ENCODE data around the gene RENBP.
A peak's percentile ranks its signal among the peaks of the same experiment; 100 is the strongest.

Gene RENBP

DNA sequence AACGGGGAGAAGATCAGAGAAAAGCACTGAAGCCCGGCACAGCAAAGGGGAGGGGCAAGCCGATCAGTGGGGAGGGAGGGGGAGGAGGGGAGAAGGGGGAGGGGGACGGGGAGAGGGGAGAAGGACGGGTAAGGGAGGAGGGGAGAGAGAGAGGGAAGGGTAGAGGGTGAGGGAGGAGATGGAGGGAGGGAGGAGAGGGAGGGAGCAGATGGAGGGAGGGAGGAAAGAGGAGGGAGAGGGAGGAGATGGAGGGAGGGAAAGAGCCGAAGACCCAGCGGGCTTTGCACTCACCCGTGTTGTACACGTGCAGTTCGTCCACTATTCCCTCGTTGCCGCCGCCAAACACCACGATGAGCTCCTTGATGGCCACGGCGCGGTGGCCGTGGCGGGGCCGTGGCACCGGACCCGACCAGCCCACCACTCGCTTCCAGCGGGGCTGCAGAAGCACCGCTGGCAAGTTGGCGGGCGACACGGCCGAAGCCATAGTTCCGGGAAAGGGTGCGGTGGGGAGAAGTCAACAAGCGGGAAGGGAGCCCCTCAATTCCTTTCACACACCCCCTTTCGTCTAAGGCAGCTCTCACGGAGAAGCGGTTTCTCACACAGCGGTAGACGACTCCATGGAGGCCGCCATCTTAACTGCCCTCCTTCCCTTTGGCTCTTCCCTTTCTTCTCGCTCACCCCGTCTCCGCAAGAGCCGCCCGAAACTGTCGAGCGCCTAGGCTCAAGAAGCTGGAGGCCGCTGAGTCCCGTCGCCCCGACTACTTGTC, 26.1 kb upstream of the RENBP start:
- DNase-seq = peak in 1 of 5 experiments; percentile 80

DNA sequence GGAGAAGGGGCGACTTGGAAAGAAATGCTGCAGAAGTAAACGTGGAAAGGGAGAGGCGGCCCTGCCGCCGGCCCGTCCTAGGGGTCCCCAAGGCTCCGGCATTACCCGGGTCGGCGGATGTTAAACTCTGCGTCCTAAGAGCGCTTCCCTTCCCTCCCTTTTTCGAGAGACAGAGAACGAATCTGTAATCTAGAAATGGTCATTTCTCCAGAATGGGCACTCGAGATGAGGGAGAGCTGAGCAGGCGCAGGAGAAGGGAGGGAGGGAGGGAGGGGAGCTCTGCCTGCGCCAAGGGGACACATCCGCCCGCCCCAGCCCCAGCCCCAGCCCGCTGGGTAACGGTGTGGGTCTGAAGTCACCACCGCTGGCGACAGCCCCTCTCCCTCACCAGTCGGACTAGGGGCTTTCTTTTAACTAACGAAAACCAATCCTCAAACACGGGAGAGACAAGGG, 25.5 kb upstream of the RENBP start:
- no peak for DNase-seq

DNA sequence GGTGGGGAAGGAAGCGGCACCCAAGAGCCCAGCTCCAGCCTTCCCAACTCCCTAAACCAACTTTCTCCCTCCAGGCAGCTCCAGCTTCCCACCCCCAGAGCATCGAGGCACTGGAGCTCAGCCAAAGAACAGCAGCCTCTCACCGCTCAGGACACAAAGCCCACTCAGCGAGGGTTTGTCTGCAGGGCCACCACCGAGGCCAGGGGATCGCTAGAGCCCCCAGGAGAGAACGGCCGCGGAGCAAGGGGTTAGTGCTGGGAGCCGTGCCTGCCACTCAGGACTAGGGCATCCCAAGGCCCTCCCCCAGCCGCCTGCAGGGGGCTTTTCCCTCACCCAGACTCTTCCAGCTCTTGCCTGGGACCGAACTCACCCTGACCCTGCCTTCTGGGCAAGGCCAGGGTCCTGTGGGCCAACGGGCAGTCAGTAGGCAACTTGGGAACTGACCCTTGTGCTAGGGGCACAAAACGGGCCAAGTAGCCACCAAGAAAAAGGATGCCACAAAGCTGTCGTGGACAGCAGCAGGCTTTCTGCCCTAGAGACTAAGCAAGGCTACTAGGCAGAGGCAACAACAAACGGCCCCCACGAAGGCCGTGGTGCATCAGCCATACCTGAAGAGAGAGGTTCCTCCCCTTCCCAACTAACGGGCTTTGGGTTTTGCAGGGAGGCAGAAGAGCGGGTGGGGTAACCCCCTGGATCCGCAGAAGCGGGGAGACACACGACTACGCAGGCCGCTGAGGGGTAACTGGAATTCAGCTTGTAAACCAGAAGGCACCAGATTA, 24.9 kb upstream of the RENBP start:
- no peak for DNase-seq

DNA sequence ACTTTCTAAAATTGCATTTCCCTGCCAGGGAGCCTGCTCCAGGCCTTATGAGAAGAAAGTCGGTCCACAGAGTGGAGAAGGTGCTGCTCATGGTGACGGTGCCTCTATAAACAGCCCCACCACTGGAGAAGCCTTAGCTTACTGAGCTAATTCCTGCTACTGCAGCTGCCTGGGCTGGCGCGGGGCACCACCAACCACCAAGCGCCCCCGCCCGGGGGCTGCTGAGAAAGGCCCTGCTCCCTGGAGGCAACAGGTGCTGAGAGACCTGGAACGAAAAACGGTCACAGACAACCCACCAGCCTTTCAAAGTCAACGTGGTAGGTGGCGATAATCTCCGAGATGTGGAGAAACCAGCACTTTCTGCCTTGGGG, 24.3 kb upstream of the RENBP start:
- peak in 2 of 5 experiments; percentile 29 to 67 for DNase-seq

DNA sequence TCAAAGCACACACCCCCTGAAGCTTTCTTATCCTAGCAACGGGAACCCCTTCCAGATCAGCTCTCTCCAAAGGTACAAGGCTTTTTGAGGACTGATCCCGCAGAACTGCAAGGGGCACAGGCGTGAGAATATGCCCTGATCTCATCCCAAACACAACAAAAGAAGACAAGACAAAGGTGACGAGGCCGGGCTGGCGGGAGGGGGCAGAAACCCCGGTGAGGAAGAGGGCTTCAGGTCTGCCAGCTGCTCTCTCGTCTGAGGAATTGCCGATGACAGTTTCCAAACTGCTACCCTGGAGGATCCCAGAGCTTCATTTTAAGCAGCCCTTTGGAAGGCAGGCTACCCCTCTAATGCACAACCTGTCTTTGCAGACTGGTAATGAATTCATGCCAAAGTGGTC, 23.8 kb upstream of the RENBP start:
- DNase-seq = no peak

DNA sequence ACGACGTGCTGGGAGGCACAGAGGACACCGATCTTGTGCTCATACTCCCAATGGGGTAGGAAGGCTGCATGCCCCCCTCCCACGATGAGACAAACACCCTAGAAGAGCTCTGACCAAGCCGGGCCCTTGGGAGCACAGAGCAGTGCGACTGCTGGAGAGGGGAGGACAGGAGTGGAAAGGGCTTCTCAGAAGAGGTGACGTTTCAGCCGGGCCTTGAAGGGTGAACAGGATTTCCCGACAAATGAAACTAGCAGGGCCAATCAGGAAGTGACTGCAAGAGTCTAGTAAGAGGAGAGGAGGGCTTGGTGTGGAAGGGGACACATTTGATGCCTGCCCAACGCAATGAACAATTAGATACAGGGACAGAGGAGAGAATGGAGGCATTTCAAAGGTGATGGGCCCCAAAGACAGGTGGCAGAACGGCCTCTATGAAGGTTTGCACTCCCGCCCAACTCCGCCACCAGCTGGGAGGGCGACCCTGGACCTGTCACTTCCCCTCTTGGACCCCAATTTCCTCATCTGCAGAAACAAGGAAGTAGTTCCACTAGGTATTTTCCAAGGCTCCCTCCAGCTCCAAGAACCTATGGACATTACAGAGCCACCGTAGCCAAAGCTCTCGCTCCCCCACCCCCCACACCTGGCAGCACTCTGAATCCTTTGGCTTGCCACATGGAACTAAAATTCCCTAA, 23.2 kb upstream of the RENBP start:
- peak in 2 of 5 experiments; percentile 37 to 65 for DNase-seq

DNA sequence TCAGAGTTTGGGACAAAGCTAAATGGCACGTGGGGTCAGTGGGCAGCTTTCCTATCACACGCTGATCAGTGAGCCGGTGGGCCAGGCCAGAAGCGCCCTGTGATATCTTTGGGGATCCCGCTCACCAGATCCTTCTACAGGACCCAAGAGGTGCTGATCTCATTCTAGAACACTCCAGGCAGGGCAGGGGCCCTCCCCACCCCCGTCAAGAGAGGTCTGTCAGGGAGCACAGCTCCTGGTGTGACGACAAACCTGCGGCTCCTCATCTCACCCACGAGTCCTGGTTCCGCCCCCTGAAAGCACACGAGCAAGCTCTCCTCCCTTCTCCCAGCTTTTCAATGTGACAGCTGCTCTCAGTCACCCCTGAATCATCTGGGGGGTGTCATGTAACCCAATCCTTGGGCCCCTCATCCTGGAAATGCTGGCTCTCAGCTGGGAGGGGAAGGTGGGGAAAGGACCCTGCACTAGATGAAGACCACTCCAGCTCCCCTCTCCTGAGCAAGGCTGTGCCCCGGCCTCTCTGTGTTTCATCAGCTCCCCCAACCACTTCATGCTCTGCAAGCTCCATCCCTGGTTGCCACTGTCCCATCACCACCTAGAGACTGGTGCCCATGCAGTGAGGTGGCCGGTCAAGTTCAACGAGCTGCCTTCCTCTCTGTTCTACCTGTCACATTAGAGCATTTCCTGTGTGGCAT, 22.5 kb upstream of the RENBP start:
- peak in 3 of 5 experiments; percentile 38 to 59 (median 45) for DNase-seq

DNA sequence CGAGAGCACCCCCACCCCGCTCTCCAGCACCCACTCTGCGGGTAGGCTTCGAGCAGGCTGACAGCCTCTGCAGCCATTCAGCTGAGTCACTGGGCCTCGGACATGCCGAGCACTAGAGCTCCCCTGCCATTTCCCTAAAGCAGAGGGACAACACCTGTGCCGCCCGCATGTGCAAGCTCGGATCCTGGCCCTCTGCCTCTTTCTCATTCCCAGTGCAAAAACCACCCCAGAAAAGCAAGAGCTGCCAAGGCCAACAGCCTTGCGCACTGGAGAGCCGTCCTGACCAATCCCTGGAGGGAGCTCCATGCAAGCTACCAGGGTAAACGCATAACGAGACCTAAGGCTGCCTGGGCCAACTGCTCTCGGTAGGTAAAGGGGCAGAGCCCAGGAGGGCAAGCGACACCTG, 21.8 kb upstream of the RENBP start:
- DNase-seq = no peak

DNA sequence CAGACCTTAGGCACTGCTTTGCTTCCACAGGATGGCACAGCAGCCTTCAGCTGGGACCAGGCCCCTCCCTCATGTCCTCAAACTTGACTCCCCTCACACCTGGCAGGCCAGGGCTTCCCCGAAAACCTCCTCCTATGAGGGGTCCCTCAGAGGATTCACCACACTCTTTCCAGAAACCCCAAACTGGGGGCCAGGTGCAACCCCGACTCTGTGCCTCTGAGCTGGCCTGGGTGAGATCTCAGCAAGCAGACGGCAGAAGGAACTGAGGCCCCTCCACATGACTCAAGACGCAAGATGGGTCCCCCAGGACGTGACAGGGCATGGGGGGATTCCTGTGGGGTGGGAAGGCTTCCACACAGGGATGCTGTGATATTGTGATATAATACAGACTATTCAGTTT, 21.0 kb upstream of the RENBP start:
- DNase-seq = no peak

DNA sequence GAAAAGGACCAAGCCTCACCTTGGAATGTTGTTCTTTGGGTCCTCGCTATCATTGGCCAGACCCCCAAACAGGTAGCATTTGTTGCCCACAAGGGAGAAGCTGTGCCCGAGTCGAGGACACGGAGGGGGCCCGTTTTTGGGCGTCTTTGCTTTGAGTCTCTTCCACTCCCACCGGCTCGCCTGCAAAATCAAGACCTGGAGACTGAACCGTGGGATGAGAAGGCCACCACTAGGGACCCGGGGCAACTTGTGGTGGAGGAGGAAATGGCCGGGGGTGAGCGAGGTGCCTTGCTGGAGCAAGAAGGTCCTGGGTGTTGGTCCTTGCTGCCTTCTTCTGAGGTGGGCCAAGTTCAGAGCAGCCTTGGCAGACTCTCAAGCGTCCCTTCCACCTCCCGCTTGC, 19.7 kb upstream of the RENBP start:
- DNase-seq = no peak

DNA sequence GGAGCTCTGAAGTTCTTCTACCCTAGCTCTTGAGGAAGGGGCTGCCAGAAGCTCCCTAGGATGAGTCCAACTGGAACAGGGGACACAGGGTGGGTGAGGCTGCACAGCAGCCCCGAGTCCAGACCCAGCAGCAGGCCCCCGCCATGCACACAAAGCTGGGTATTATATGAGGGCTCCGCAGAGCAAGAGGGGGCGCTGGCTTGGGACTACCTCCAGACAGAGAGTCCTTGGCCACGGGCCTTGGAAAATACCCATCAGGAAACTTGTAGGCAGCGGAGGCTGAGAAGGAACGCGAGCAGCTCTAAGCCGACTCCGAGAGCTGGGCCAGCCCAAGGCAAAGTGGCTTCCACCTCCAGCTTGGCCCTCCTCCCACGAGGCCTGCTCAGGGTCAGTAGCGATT, 19.1 kb upstream of the RENBP start:
- no peak for DNase-seq

DNA sequence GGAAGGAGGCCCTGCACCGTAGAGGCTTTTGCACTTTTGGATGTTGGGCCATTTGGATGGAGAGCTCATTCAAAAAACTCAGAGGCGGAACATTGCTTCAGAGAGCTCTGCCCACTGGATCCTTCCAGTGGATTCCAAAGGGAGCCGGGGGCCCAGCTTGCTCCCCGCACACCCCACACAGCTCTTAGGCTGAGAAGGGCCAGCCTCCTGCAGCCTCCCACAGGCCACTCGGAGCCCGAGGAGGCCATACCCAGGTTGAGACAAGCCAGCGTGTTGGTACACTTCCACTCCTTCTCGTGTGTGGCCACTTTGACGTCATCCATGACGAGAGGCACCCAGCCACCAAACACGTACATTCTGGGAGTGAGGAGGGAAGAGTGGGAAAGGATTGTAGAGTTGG, 16.8 kb upstream of the RENBP start:
- no peak for DNase-seq

DNA sequence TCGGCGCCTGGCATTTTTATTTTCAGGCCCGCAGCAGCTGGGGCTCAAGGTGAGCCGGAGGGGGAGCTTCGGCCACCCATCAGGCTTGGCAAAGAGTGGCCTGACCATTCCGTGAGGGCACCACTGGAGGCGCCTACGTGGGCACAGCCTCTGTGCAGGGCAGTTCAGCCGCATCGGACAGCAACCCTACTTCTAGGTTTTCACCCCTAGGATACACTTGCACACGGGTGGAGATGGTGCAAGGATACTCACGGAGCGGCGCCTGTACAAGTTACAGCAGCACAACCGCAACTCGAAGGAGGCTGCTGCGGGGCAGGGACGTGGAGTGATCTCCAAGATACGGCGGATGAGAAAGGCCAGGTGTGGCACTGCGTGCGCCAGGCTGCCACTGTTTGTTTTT, 16.3 kb upstream of the RENBP start:
- DNase-seq = no peak

DNA sequence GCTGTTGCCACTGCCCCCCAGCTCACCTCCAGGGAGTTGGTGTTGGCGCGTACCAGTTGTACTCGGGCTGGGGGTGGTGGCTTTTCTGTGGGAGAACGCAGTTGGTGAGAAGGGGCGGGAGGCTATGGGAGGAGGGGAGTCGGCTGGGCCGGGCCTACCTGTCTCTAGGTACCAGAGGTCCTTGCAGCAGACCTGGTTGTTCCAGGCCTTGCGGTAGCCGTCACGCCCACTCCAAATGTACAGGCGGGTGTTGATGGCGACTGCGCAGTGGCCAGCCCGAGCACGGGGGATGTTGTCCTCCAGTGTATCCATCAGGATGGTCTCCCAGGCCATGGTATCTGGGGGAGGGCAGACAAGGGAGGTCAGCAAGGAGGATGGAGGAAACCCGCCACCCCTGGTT, 15.6 kb upstream of the RENBP start:
- no peak for DNase-seq

DNA sequence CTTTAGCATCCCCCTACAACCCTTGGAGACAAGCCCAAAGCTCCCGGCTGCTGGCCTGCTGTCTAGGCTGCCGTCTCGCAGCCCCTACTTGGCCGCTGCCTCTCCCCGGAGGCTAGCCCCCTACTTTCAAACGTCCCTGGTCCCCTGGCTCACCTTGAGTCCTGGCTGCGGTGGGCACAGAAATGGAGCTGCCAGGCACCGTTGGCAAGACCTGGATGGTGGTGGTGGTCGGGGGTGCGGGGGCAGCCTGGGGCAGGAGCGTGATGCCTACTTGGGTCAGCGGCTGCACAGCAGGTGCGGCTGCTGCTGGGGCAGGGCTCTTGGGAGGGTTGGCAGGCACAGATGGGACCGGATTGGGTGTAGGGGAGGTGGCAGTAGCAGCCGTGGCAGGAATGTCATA, 15.2 kb upstream of the RENBP start:
- no peak for DNase-seq

DNA sequence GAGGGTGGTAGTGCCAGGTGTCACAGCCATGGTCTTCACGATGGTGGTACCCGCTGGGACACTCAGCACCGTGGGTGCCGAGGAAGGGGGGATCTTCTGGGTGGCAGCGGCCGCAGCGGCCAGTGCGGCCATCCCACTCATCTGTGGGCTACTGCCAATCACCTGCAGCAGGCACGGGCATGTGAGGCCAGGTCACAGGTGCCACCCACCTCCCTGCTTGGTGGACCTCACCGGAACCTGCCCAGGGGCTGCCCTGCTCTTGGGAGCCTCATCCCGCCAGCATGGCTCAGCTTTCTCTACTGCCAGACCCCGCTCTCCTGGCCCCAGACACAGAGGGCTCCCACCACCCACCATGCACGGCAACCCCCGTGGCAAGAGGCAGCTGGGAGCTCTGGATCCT, 14.2 kb upstream of the RENBP start:
- DNase-seq = no peak

DNA sequence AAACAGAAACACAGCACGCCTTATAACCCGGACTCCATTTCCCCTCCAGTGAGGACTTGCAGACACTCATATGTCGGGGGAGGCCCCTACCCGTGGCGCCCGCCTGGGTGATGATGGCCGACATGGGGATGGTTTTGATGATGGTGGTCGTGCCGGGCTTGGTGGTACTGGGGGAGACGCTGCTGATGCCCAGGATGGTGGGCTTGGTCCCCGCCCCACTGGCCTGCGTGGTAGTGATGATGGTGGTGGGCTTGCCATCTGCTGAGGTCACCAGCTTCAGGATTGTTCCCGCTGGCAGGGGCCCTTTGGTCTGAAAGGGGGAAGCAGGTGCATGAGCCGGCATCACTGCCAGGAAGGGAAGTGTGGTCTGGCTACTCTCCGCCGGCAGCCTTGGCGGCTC, 12.8 kb upstream of the RENBP start:
- no peak for DNase-seq

DNA sequence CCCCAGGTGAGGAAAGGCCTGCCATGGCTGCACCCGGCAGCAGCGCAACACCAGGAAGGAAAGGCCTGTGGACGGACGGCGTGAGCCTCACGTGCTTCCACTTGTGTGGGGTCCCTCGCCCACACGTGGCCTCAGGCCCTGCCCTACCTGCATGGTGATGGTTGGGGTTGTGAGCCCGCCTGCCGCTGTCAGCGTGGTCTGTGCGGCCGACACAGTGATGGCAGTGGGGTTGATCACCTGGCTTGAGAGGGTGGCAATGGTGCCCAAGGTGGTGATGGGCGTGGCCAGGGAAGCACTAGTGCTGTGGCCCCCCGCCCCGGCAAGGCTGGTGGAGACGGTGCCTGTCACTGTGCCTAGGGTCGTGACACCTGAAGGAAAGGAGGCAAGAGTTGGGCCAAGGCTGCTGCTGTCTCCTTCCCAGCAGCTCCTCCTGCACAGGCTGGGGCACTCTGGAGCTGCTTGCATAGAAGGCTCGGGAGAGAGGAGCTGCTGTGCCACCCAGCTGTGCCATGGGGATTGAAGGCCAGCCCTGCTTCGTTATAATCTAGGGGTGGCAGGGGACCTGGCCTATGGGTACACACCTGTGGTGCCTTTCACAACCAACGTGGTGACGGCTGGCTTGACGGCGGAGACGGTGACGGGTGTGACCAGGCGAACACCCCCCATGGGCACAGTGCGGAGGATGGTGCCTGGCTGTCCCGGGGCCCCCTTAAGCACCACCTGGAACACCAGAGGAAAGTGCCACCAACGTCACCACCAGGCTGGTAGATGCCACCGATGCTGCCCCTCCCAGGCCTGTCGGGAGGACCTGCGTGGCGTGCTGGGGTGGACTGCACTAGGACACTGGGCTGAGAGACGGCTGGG, 11.8 kb upstream of the RENBP start:
- no peak for DNase-seq

DNA sequence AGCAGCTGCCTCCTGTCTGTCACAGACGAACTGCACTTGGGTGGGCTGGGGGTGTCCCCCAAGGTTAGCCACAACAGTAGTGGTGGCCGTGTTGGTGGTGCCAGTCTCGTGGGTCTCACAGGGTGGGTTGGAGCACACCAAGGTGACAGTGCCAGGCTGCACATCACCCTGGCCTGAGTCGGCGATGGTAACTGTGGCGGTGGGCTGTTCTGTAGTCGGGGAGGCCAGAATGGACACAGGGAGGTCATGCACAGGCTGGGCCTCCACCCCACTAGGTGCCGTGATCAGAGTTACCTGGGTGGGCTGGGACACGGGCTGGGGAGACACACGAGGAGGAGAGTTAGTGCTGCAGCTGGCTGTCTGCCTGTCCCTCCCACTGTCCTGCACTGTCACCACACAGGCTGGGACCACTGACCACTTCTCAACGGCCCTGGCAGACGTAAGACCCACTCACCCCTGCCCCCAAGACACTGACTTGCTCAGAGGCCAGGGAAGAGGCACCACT, 10.8 kb upstream of the RENBP start:
- DNase-seq = no peak

DNA sequence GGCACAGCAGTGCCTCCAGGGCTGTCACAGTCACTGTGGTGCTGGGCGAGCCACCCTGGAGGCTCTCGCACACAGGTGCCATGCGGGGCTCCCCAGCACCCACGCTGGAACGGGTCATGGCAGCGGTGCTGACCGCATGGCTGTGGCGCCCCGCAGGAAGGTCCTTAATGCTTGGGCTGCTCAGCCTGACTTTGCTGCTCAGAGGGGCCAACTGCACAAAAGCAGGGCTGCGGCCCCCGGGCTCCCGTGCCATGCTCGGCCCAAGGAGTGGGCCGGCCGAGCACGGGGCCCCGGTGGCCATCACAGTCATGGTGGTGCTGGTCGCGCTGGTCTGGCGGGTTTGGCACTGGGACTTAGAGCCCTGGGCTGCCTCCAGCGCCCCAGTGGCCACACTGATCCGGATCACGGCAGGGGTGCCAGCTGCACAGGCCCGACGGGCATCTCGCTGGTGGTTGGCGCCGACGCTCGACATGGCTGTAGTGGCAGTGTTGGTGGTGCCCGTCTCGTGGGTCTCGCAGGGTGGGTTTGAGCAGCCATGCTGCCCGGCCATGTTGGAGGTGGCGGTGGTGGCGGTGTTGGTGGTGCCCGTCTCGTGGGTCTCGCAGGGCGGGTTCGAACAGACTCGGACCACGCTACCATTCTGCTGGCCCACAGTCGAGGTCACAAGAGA, 10.2 kb upstream of the RENBP start:
- DNase-seq = no peak

DNA sequence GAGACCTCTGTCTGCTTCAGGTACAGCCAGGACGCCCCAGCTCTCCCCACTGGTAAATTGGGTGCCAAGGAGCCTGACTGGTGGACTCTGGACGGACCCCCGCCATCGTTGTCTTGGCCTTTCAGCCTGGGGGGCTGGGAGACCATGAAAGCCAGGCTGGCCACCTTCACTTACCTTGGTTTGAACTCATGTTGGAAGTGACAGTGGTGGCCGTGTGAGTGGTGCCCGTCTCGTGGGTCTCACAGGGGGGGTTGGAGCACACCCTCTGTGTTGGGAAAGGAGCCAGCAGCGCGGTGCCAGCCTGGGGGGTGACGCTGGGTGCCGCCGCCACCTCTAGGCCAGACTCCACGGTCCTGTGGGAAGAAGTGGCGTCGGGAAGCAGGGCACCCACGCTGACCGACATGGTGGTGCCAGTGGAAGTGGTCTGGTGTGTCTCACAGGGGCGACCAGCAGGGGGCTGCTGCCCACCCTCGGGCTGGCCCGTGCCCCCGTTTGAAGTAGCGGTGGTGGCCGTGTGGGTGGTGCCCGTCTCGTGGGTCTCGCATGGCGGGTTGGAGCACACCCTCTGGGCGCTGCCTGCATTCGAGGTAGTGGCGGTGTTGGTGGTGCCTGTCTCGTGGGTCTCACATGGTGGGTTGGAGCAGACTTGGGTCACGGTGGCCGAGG, 9.6 kb upstream of the RENBP start:
- no peak for DNase-seq
